ENCODE measurements around the gene DCAF6.

DNA sequence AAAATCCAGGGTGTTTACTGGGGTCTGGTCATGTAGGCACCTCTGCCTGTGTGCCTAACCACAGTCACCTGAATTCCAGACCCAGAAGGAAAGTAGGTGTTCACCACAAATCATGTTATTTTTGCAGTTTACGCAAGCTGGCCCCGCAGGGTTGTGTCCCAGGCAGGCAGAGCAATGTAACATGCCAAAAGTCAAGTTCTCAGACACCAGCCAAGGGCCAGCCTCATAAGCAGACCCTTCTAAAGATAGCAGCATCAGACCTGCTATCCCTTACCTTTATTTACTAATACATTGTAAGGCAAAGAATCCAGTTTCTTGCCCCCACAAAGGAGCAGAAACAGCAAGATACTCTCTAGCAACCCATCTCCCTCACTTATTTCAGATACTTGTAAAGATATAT lies 117.2 kb downstream of the DCAF6 start:
- TF ChIP-seq POLR2AphosphoS5 (IDR thresholded peaks at IDR 0.05) = no peak
- TF ChIP-seq, protein P1, sequence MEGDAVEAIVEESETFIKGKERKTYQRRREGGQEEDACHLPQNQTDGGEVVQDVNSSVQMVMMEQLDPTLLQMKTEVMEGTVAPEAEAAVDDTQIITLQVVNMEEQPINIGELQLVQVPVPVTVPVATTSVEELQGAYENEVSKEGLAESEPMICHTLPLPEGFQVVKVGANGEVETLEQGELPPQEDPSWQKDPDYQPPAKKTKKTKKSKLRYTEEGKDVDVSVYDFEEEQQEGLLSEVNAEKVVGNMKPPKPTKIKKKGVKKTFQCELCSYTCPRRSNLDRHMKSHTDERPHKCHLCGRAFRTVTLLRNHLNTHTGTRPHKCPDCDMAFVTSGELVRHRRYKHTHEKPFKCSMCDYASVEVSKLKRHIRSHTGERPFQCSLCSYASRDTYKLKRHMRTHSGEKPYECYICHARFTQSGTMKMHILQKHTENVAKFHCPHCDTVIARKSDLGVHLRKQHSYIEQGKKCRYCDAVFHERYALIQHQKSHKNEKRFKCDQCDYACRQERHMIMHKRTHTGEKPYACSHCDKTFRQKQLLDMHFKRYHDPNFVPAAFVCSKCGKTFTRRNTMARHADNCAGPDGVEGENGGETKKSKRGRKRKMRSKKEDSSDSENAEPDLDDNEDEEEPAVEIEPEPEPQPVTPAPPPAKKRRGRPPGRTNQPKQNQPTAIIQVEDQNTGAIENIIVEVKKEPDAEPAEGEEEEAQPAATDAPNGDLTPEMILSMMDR (IDR thresholded peaks at IDR 0.05) = no peak
- no peak for TF ChIP-seq EP300 (IDR thresholded peaks at IDR 0.05)
